GM18873 (cell line): Measurements from ENCODE around the gene ARL2.
"Not testable (repeated sequence)": the region's sequence is repeated elsewhere in the genome, so short reads cannot be mapped to it uniquely, and the experiment has no call there.

Source experiments
- ATAC-seq: cut with Tn5 transposase; IDR thresholded peaks from one replicate; pipeline ENCODE4 v1.9.1; 2021; ENCODE audit warnings: mild to moderate bottlenecking, moderate library complexity, moderate number of reproducible peaks; ENCODE audit not compliant: unreplicated experiment, low FRiP score

Gene ARL2

GRCh38 chr11:65013888-65014725 is at the start of gene ARL2:
Gene ARL2 (plus strand): TSS chr11:65014160. CDS start chr11:65014208, 48 bp downstream.
- peak; percentile 70 for ATAC-seq

- ATAC-seq: no peak
Observed at GRCh38 chr11:64967375-64967774, 46.6 kb upstream of the ARL2 start.

- no peak for ATAC-seq
Observed at GRCh38 chr11:64969209-64969608, 44.8 kb upstream of the ARL2 start.

- no peak for ATAC-seq
Observed at GRCh38 chr11:64970731-64971151, 43.2 kb upstream of the ARL2 start.

GRCh38 chr11:64971421-64972233 is 42.3 kb upstream of the ARL2 start, which contains the start of gene MAJIN:
Gene MAJIN (minus strand): TSS chr11:64972108. CDS start chr11:64959405, 12,703 bp downstream.
- ATAC-seq: no peak

GRCh38 chr11:64974124-64974523 is 39.8 kb upstream of the ARL2 start:
- no peak for ATAC-seq

- ATAC-seq: no peak
Observed at GRCh38 chr11:64976651-64977050, 37.3 kb upstream of the ARL2 start.

GRCh38 chr11:64983339-64983738 is 30.6 kb upstream of the ARL2 start:
- ATAC-seq: not testable (repeated sequence)

- no peak for ATAC-seq
Observed at GRCh38 chr11:64987998-64988854, 25.7 kb upstream of the ARL2 start.

GRCh38 chr11:64989416-64989815 is 24.5 kb upstream of the ARL2 start:
- no peak for ATAC-seq

- no peak for ATAC-seq
Observed at GRCh38 chr11:64990222-64990923, 23.6 kb upstream of the ARL2 start.

- no peak for ATAC-seq
Observed at GRCh38 chr11:64994318-64994717, 19.6 kb upstream of the ARL2 start.

GRCh38 chr11:64996327-64996709 is 17.6 kb upstream of the ARL2 start:
- ATAC-seq: no peak

GRCh38 chr11:64996710-64997380 is 17.1 kb upstream of the ARL2 start, which contains the start of gene BATF2:
Gene BATF2 (minus strand): TSS chr11:64996971. CDS start chr11:64996914, 57 bp downstream.
- ATAC-seq: no peak

GRCh38 chr11:64998141-64998540 is 15.8 kb upstream of the ARL2 start:
- ATAC-seq: no peak

GRCh38 chr11:64998690-64999431 is 15.1 kb upstream of the ARL2 start:
- ATAC-seq: no peak

- no peak for ATAC-seq
Observed at GRCh38 chr11:64999478-64999877, 14.5 kb upstream of the ARL2 start.

GRCh38 chr11:65002706-65003105 is 11.3 kb upstream of the ARL2 start:
- no peak for ATAC-seq

GRCh38 chr11:65003282-65003681 is 10.7 kb upstream of the ARL2 start:
- no peak for ATAC-seq
